HepG2 (cell line): ENCODE data around the gene PIEZO2. TPM values are rescaled to one million over a fixed set of nuclear protein-coding genes. Genes with fewer than 3 reads are reported as not detected.

Experiments used
- ATAC-seq: fragments of 200-7000 bp; cut with Tn5 transposase; 3 replicates; pipeline ENCODE4 v1.9.1; 2020; ENCODE audit warnings: mild to moderate bottlenecking, moderate library complexity
- BruUV-seq: library from RNA; stranded (reverse); fragments of 400-500 nt; replicated peaks from 2 replicates; lab custom pipeline; 2021; lab: Mats Ljungman, UMichigan
- CTCF ChIA-PET: fragments of 300-600 bp; formaldehyde crosslinking; extraction: SDS; loops from one replicate; lab custom pipeline; 2021; ENCODE audit warnings: low total read pairs, inconsistent platforms, low intra/inter-chr PET ratio; lab: Yijun Ruan, JAX
- POLR2A ChIA-PET: fragments of 350-600 bp; sonication (Branson Sonifier 250); formaldehyde crosslinking; loops from one replicate; lab custom pipeline; 2020; ENCODE audit warnings: antibody characterized with exemption, inconsistent platforms; lab: Yijun Ruan, JAX
- DNase-seq: peaks from one replicate; pipeline ENCODE4 v3.0.0-alpha.2; 2015; ENCODE audit warnings: low spot score
- FAIRE-seq: peaks from 3 replicates; lab custom pipeline; 2011; peaks lifted over from hg19 to GRCh38; lab: Jason Lieb, UNC
- H2AFZ ChIP-seq: one replicate; pipeline ENCODE4 v1.6.1; 2011; ENCODE audit warnings: low read length, inconsistent platforms
- H3K27ac ChIP-seq: fragments of 300-600 bp; 3 replicates; pipeline ENCODE4 v1.8.0; 2011; ENCODE audit warnings: mixed run types, mild to moderate bottlenecking, mixed read lengths, low read length, inconsistent platforms; ENCODE audit not compliant: insufficient read depth; ENCODE audit errors: extremely low read length
- H3K27me3 ChIP-seq, 2 experiments: fragments of 200-600 bp in 1 of 2; 2 replicates in 1 of 2; 3 replicates in 1 of 2; pipeline versions ENCODE4 v1.6.0 to v1.8.0; 2011; ENCODE audit warnings: low read length in 2 of 2, mild to moderate bottlenecking in 2 of 2, moderate library complexity in 2 of 2, inconsistent platforms in 1 of 2; ENCODE audit not compliant: insufficient read depth in 2 of 2, control insufficient read depth in 1 of 2
- H3K36me3 ChIP-seq, 2 experiments: fragments of 200-600 bp in 1 of 2; replicated peaks in 1 of 2; 2 replicates in 1 of 2; 3 replicates in 1 of 2; pipeline versions ENCODE4 v1.5.1 to v1.8.0; 2011; ENCODE audit warnings: low read length in 2 of 2, inconsistent platforms in 1 of 2; ENCODE audit not compliant: insufficient read depth in 2 of 2, control insufficient read depth in 1 of 2
- H3K4me1 ChIP-seq: 2 replicates; pipeline ENCODE4 v1.5.1; 2012; ENCODE audit warnings: low read length, inconsistent platforms; ENCODE audit not compliant: insufficient read depth
- H3K4me2 ChIP-seq: 2 replicates; pipeline ENCODE4 v1.6.0; 2011; ENCODE audit warnings: low read depth, low read length, inconsistent platforms
- H3K4me3 ChIP-seq, 3 experiments: fragments of 200-600 bp in 1 of 3; sonication (generic), shearing (Covaris generic) in 1 of 3; replicated peaks in 1 of 3; 2 replicates each; pipeline ENCODE4 v1.5.1; 2011 to 2016; ENCODE audit warnings: low read length in 3 of 3, inconsistent platforms in 2 of 3, low read depth in 2 of 3, mild to moderate bottlenecking in 2 of 3, control low read depth in 1 of 3, mixed read lengths in 1 of 3; ENCODE audit not compliant: insufficient read depth in 1 of 3
- H3K79me2 ChIP-seq: one replicate; pipeline ENCODE4 v1.6.1; 2011; ENCODE audit warnings: low read length, inconsistent platforms; ENCODE audit not compliant: insufficient read depth
- H3K9ac ChIP-seq: 2 replicates; pipeline ENCODE4 v1.6.0; 2011; ENCODE audit warnings: mild to moderate bottlenecking, low read depth, low read length, inconsistent platforms; ENCODE audit not compliant: insufficient read depth
- H3K9me3 ChIP-seq: 2 replicates; pipeline ENCODE4 v1.5.1; 2012; ENCODE audit warnings: mild to moderate bottlenecking, low read length
- H4K20me1 ChIP-seq: 2 replicates; pipeline ENCODE4 v1.6.0; 2011; ENCODE audit warnings: inconsistent platforms, mild to moderate bottlenecking, low read length, moderate library complexity; ENCODE audit not compliant: insufficient read depth
- FOXO1 ChIP-seq: sonication (generic); formaldehyde crosslinking; IDR thresholded peaks from 2 replicates; pipeline ENCODE4 v1.4.0; 2020; ENCODE audit warnings: missing genetic modification reagents
- ISX ChIP-seq: sonication (generic); formaldehyde crosslinking; conservative IDR thresholded peaks from 2 replicates; pipeline ENCODE4 v1.5.0; 2020; ENCODE audit warnings: missing genetic modification reagents
- ONECUT2 ChIP-seq: sonication (generic); formaldehyde crosslinking; IDR thresholded peaks from 2 replicates; pipeline ENCODE4 v1.4.0; 2020; ENCODE audit warnings: missing genetic modification reagents
- SALL2 ChIP-seq: sonication (generic); formaldehyde crosslinking; IDR thresholded peaks from 2 replicates; pipeline ENCODE4 v1.8.1; 2023; ENCODE audit warnings: mild to moderate bottlenecking, missing genetic modification reagents, inconsistent platforms
- SMARCE1 ChIP-seq: fragments of 450-650 bp; IDR thresholded peaks from 2 replicates; pipeline ENCODE4 v1.6.1; 2017; ENCODE audit warnings: borderline replicate concordance
- SNAI1 ChIP-seq: sonication (generic); formaldehyde crosslinking; IDR thresholded peaks from 2 replicates; pipeline ENCODE4 v1.5.0; 2020; ENCODE audit warnings: mild to moderate bottlenecking, missing genetic modification reagents, borderline replicate concordance
- TEAD3 ChIP-seq: optimal IDR thresholded peaks from 2 replicates; pipeline ENCODE3; 2016; ENCODE audit warnings: borderline replicate concordance
- ZFP41 ChIP-seq: sonication (generic); formaldehyde crosslinking; IDR thresholded peaks from 2 replicates; pipeline ENCODE4 v1.4.0; 2020; ENCODE audit warnings: mild to moderate bottlenecking, missing genetic modification reagents, borderline replicate concordance
- ZKSCAN1 ChIP-seq: fragments of 150-350 bp; IDR thresholded peaks from 2 replicates; pipeline ENCODE4 v1.6.1; 2014; ENCODE audit warnings: low read length
- ZNF552 ChIP-seq: sonication (generic); formaldehyde crosslinking; IDR thresholded peaks from 2 replicates; pipeline ENCODE4 v1.9.0; 2022; ENCODE audit warnings: missing genetic modification reagents, mild to moderate bottlenecking, borderline replicate concordance
- ZSCAN30 ChIP-seq: sonication (generic); formaldehyde crosslinking; IDR thresholded peaks from 2 replicates; pipeline ENCODE4 v1.5.0; 2020; ENCODE audit warnings: mild to moderate bottlenecking, missing genetic modification reagents
- WGBS: methylation state at CpG from one replicate; pipeline ENCODE4 v1.1.6; 2017; ENCODE audit warnings: low lambda C conversion rate; 5-methylcytosine and 5-hydroxymethylcytosine counted together
- in situ Hi-C: cut with HindIII; loops from 2 replicates; pipeline ENCODE4 v1.10.0; 2017; ENCODE audit warnings: low pct_unique_long_range_greater_than_20kb; ENCODE audit not compliant: extremely low pct_ligation_motif_present
- intact Hi-C: fragments of 100-400 bp; cut with micrococcal nuclease; formaldehyde crosslinking; loops from one replicate; pipeline ENCODE4 v1.10.0; 2022; ENCODE audit not compliant: unreplicated experiment
- polyA plus RNA-seq, 8 experiments: library from polyadenylated mRNA; depleted of rRNA in 3 of 8; stranded (reverse) in 7 of 8; unstranded in 1 of 8; fragments of >200 nt; fragmentation: Illumina TruSeq in 4 of 8; extraction: Trizol in 4 of 8; gene quantifications; 2 replicates each; pipeline versions ENCODE4 v1.2.1 to v1.2.3, GENCODE V29; 2011 to 2016; ENCODE audit warnings: low read depth in 4 of 8, missing spikeins in 1 of 8, mixed read lengths in 1 of 8; ENCODE audit not compliant: insufficient read depth in 1 of 8
- total RNA-seq, 5 experiments: library from RNA; depleted of rRNA; stranded (reverse); fragments of >200 nt; fragmentation: Illumina TruSeq; extraction: Trizol; gene quantifications; 2 replicates each; pipeline ENCODE4 v1.2.3, GENCODE V29; 2016; ENCODE audit warnings: low read depth in 1 of 5

Gene PIEZO2
- total and polyA plus RNA-seq, 2 of the 13 experiments (the other 11 are each of a cell fraction or from before 2014, with no cell fraction given), result 15.2 to 27.2 TPM

- Histone ChIP-seq H3K4me3 (no peak overlapping the region), H3K36me3 (peaks cover 0 to 1% of the 10 kb centered on the region in 2 experiments; a peak in 1 of 5 replicates), H3K4me2 (no peak overlapping the region), H3K4me1 (peaks cover 15% of the 10 kb centered on the region), H3K27me3 (no peaks in the 10 kb centered on the region), H3K9me3 (no peaks in the 10 kb centered on the region), H3K27ac (no peak overlapping the region), H3K9ac (no peak overlapping the region), H3K79me2 (no peaks in the 10 kb centered on the region), H4K20me1 (no peaks in the 10 kb centered on the region), H2AFZ (no peak overlapping the region)
- intact Hi-C loops, result no loop called here
- FAIRE-seq, result no peak
- WGBS, result 86% methylated on average over 3 of the region's 3 CpGs
- in situ Hi-C loops, result no loop called here
- TF ChIP-seq SMARCE1 (no peak), ONECUT2 (CRISPR knock-in tag) (no peak)
- POLR2A ChIA-PET, result no interaction called here
- no peak for DNase-seq
- no TSS peak for BruUV-seq
- CTCF ChIA-PET, result no interaction called here
- ATAC-seq, result no peak
Measured at GRCh38 chr18:10745971-10746370, 403.4 kb downstream of the PIEZO2 start.

- no peak for FAIRE-seq
- TF ChIP-seq ISX (no peak), FOXO1 (CRISPR knock-in tag) (no peak), TEAD3 (CRISPR knock-in tag) (no peak), SNAI1 (CRISPR knock-in tag) (no peak), ZKSCAN1 (no peak), SALL2 (CRISPR knock-in tag) (no peak), ZSCAN30 (CRISPR knock-in tag) (no peak), ZFP41 (no peak), ZNF552 (CRISPR knock-in tag) (no peak)
- BruUV-seq, result no TSS peak
- Histone ChIP-seq H3K4me2 (no peak overlapping the region), H3K79me2 (no peaks in the 10 kb centered on the region), H3K9ac (no peak overlapping the region), H3K4me1 (peaks cover 8% of the 10 kb centered on the region), H3K27ac (no peak overlapping the region), H3K9me3 (no peaks in the 10 kb centered on the region), H2AFZ (no peak overlapping the region), H3K36me3 (peaks cover 0 to 1% of the 10 kb centered on the region in 2 experiments; a peak in 1 of 5 replicates), H3K27me3 (no peaks in the 10 kb centered on the region), H3K4me3 (no peak overlapping the region), H4K20me1 (no peaks in the 10 kb centered on the region)
- POLR2A ChIA-PET, result no interaction called here
- intact Hi-C loops (no loop called here), in situ Hi-C loops (no loop called here)
- 64% methylated on average over 8 of the region's 8 CpGs for WGBS
- DNase-seq, result no peak
- CTCF ChIA-PET, result no interaction called here
- ATAC-seq, result no peak
Measured at GRCh38 chr18:10745219-10745618, 404.1 kb downstream of the PIEZO2 start.
